Muscle layer of colon (tissue), 2 donors: Measurements from ENCODE around the gene CLCN2.

Experiments used
- H3K27ac ChIP-seq: one replicate; pipeline ENCODE4 v1.7.0; 2013; ENCODE audit warnings: low read depth, mild to moderate bottlenecking, low read length, moderate library complexity
- H3K27me3 ChIP-seq, 2 donors: one replicate each; pipeline ENCODE4 v1.7.0; 2013; ENCODE audit warnings: low read length in 2 of 2, mild to moderate bottlenecking in 2 of 2; ENCODE audit not compliant: insufficient read depth in 2 of 2, control insufficient read depth in 1 of 2
- H3K36me3 ChIP-seq: one replicate; pipeline ENCODE4 v1.7.0; 2013; ENCODE audit warnings: mild to moderate bottlenecking, low read length; ENCODE audit not compliant: insufficient read depth
- H3K4me1 ChIP-seq: one replicate; pipeline ENCODE4 v1.7.0; 2013; ENCODE audit warnings: mild to moderate bottlenecking, low read length; ENCODE audit not compliant: insufficient read depth
- H3K4me3 ChIP-seq, 2 donors: one replicate each; pipeline ENCODE4 v1.7.0; 2013; ENCODE audit warnings: low read length in 2 of 2, low read depth in 1 of 2, mild to moderate bottlenecking in 1 of 2, moderate library complexity in 1 of 2
- H3K9ac ChIP-seq: one replicate; pipeline ENCODE4 v1.7.0; 2013; ENCODE audit warnings: low read length
- H3K9me3 ChIP-seq: one replicate; pipeline ENCODE4 v1.7.0; 2013; ENCODE audit warnings: mild to moderate bottlenecking, low read length
- donor health status: abdominal sarcoma.
- donor health status: Adenocarcinoma of cecum.

CLCN2 gene

DNA sequence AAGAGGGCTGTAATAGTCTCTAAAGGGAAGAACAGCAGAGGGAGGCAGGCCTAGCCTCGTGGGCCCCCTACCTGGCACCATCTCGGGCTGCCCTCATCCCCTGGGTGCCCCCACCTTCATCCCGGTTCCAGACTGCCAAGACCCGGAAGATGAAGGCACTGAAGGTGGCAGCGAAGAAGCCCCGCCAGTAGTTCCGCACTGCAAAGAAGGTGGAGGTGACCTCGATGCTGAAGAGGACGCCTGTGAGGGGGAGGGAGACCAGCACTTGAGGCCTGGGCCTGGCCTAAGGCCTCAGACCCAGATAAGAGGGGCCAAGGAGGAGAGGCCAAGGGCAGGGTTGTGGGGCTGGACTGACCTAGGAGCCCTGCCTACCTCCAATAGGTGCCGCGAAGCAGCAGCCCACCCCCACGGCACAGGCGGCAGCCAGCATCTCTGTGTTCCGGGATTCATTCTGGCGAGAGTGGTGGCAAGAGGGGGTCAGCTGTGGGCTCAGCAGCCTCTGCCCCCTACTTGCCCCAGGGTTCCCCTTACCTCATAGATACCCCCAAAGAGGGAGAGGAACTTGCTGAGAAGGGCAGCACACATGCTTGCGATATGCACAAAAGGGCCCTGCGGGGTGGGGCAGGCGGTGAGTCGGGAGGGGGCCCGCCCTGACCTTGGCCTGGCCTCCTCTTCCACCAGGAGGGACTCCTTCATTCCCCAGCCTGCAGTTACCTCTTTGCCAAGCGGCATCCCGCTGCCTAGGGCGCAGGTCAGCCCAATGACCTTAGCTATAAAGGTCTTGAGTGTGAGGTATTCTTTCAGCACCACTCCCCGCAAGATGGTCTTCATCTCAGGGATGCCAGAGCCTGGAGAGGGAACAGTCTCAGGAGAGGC lies 3.9 kb downstream of the CLCN2 start:
- Histone ChIP-seq H3K9me3 (no peaks in the 10 kb centered on the region), H3K4me3 (no peak overlapping the region), H3K9ac (no peak overlapping the region), H3K27ac (no peak overlapping the region), H3K4me1 (peaks cover 13% of the 10 kb centered on the region), H3K27me3 (no peaks in the 10 kb centered on the region), H3K36me3 (peaks cover 13% of the 10 kb centered on the region)

GRCh38 chr3:184355261-184356040 lies 6.0 kb downstream of the CLCN2 start:
- Histone ChIP-seq H3K36me3 (peaks cover 13% of the 10 kb centered on the region), H3K4me3 (no peak overlapping the region), H3K9me3 (no peaks in the 10 kb centered on the region), H3K27me3 (no peaks in the 10 kb centered on the region), H3K4me1 (peaks cover 14% of the 10 kb centered on the region), H3K9ac (no peak overlapping the region), H3K27ac (no peak overlapping the region)

DNA sequence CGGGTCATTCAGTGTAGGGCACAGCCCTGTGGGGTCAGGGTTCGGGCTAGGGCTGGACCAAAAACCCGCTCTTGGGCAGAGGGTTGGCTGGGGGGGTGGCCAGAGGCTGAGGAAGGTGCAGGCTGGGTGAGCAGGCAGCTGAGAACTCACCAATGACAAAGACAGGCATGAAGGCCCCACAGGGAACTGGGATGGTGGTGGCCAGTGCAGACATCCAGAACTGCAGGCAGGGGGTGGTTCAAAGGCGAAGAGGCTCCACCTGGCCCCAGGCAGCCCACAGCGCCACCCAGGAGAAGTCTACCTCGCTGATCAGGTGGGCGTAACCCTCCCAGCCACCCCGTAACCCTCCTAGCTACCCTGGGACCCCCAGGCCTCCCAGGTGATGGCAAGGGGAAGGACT lies 6.7 kb downstream of the CLCN2 start:
- H3K36me3 ChIP-seq, result peaks cover 13% of the 10 kb centered on the region
- H3K4me3 ChIP-seq, result no peak overlapping the region
- H3K27me3 ChIP-seq, result no peaks in the 10 kb centered on the region
- H3K9me3 ChIP-seq, result no peaks in the 10 kb centered on the region
- no peak overlapping the region for H3K9ac ChIP-seq
- H3K4me1 ChIP-seq, result peaks cover 8% of the 10 kb centered on the region
- no peak overlapping the region for H3K27ac ChIP-seq

GRCh38 chr3:184354121-184354728 lies 7.2 kb downstream of the CLCN2 start:
- Histone ChIP-seq H3K4me1 (peaks cover 8% of the 10 kb centered on the region), H3K36me3 (peaks cover 13% of the 10 kb centered on the region), H3K27ac (no peak overlapping the region), H3K9ac (no peak overlapping the region), H3K4me3 (no peak overlapping the region), H3K27me3 (no peaks in the 10 kb centered on the region), H3K9me3 (no peaks in the 10 kb centered on the region)

DNA sequence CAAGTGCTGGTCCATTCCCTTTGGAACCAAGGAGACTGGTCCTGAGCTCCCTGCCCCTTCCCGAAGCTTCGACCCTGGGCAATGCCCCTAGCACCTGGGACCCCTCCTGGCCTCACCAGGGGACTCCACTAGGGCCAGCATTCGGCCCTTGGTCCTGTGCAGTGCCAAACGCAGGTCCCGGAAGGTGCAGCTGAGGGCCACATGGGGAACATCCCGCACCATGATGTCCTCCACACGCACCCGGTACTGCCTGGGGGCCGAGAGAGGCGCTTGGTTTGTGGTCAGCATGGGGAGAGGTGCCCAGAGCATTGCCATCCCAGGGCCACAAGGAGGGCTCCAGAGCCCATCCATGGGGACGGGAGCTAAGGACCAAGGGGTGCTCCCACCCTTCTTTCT lies 7.9 kb downstream of the CLCN2 start:
- Histone ChIP-seq H3K27ac (no peak overlapping the region), H3K9ac (no peak overlapping the region), H3K36me3 (peaks cover 13% of the 10 kb centered on the region), H3K4me3 (no peak overlapping the region), H3K27me3 (no peaks in the 10 kb centered on the region), H3K4me1 (peaks cover 8% of the 10 kb centered on the region), H3K9me3 (no peaks in the 10 kb centered on the region)

DNA sequence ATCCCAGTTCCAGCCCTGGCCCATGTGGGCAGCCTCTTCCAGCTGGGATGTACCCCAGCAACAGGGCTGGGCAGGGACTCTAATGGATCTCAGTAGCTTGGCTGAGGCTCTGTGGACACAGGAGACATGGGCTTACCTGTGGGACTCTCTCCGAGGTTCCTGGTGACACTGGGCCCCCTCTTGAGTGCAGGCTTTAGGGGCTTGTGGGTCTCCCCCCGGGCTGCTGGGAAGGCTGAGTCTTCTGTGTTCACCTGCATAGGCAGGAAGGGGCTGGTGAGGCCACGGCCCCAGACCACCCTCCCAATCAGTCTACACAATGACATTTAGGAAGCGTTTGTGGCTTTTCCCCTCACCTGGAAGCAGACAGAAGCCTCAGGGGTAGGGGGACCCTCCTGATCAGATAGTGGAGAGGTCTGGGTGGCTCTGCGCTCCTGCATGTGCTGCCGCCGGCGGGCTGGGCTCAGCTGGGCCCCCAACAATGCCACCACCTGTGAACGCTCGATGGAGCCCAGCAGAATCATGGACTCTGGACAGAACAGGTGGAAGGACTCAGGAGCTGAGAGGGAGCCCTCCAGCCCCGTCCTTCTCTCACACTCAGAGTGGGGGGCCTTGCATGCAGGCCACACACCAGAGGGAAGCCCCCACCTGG lies 8.4 kb downstream of the CLCN2 start:
- H3K9me3 ChIP-seq, result no peaks in the 10 kb centered on the region

GRCh38 chr3:184352149-184352785 lies 9.1 kb downstream of the CLCN2 start:
- Histone ChIP-seq H3K36me3 (peaks cover 13% of the 10 kb centered on the region), H3K9ac (no peak overlapping the region), H3K27ac (no peak overlapping the region)

More for the DNA sequence above, 8.4 kb downstream of the CLCN2 start:
- Histone ChIP-seq H3K27ac (no peak overlapping the region), H3K9ac (no peak overlapping the region), H3K27me3 (no peaks in the 10 kb centered on the region), H3K4me1 (peaks cover 8% of the 10 kb centered on the region), H3K4me3 (no peak overlapping the region), H3K36me3 (peaks cover 13% of the 10 kb centered on the region)

GRCh38 chr3:184351511-184352148 lies 9.8 kb downstream of the CLCN2 start:
- Histone ChIP-seq H3K27me3 (no peaks in the 10 kb centered on the region), H3K36me3 (peaks cover 7% of the 10 kb centered on the region), H3K4me1 (peaks cover 8% of the 10 kb centered on the region), H3K4me3 (no peak overlapping the region), H3K9me3 (no peaks in the 10 kb centered on the region), H3K9ac (no peak overlapping the region), H3K27ac (no peak overlapping the region)

More at GRCh38 chr3:184352149-184352785, 9.1 kb downstream of the CLCN2 start:
- no peaks in the 10 kb centered on the region for H3K9me3 ChIP-seq
- H3K4me1 ChIP-seq, result peaks cover 8% of the 10 kb centered on the region
- no peak overlapping the region for H3K4me3 ChIP-seq
- H3K27me3 ChIP-seq, result no peaks in the 10 kb centered on the region

DNA sequence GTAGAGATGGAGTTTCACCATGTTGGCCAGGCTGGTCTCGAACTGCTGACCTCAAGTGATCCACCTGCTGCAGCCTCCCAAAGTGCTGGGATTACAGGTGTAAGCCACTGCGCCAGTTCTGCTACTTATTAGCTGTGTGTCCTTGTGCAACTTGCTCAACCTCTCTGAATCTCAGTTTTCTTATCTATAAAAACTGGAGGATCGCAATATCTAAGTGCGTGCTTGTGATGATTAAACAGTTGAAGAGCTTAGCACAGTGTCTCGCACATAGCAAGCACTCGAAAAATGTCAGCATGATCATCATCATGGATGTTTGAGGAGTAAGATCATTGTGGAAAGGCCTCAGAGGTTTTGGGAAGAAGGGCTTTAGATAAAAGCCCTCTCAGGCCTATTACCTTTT lies 10.8 kb downstream of the CLCN2 start:
- no peaks in the 10 kb centered on the region for H3K9me3 ChIP-seq
- no peak overlapping the region for H3K9ac ChIP-seq
- peaks cover under 1% of the 10 kb centered on the region for H3K36me3 ChIP-seq

GRCh38 chr3:184349563-184350470 lies 11.6 kb downstream of the CLCN2 start:
- Histone ChIP-seq H3K27ac (no peak overlapping the region), H3K27me3 (no peaks in the 10 kb centered on the region), H3K36me3 (peaks cover 8% of the 10 kb centered on the region), H3K4me3 (no peak overlapping the region), H3K9me3 (no peaks in the 10 kb centered on the region), H3K9ac (no peak overlapping the region), H3K4me1 (peaks cover 8% of the 10 kb centered on the region)

More for the DNA sequence above, 10.8 kb downstream of the CLCN2 start:
- Histone ChIP-seq H3K4me3 (no peak overlapping the region), H3K27me3 (no peaks in the 10 kb centered on the region), H3K4me1 (peaks cover 8% of the 10 kb centered on the region), H3K27ac (no peak overlapping the region)
